SHP77 treated with DMSO at 0.1 percent for 48 hours (cell line): ENCODE results near the gene A2M.

Experiments
- DNase-seq: peaks from one replicate; lab custom pipeline; 2025; lab: John Stamatoyannopoulos, UW

A2M gene

DNA sequence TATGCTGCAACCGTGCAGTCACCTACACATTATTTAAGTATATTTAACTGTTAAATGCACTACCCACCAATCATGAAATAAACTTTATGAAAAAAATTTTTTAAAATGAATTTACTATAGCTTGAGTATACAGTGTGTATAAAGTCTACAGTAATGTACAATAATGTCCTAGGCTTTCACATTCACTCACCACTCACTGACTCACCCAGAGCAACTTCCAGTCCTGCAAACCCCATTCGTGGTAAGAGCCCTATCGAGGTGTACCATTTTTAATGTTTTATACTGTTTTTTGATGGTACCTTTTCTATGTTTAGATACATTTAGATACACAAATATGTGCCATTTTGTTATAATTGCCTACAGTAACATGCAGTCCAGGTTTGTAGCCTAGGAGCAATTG lies 78.3 kb downstream of the A2M start:
- no peak for DNase-seq

DNA sequence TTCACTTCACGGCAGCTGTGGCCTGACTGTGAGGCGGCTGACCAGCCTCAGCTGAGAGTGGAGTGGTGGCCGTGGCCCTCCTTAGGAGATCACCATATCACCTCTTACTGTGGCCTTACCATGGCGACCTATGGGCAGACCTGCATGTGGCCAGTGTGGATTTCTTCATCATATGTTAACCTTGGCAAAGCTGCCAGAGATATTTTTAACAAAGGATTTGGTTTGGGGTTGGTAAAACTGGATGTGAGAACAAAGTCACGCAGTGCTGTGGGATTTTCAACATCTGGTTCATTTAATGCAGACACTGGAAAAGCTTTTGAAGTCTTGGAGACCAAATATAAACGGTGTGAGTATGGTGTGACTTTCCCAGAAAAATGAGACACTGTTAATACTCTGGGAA lies 79.5 kb downstream of the A2M start:
- DNase-seq = no peak

DNA sequence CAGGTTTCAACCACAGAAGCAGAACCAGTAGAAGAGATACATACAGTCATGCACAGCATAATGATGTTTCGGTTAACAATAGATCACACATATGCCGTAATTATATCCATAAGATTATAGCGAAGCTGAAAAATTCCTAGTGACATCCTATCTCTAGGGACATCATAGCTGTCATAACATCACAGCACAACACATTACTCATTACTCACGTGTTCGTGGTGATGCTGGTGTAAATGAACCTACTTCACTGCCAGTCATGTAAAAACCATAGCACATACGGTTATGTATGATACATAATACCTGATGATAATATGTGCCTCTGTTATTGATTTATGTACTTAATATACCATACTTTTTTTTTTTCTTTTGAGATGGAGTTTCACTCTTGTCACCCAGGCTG lies 81.6 kb downstream of the A2M start:
- DNase-seq = no peak

DNA sequence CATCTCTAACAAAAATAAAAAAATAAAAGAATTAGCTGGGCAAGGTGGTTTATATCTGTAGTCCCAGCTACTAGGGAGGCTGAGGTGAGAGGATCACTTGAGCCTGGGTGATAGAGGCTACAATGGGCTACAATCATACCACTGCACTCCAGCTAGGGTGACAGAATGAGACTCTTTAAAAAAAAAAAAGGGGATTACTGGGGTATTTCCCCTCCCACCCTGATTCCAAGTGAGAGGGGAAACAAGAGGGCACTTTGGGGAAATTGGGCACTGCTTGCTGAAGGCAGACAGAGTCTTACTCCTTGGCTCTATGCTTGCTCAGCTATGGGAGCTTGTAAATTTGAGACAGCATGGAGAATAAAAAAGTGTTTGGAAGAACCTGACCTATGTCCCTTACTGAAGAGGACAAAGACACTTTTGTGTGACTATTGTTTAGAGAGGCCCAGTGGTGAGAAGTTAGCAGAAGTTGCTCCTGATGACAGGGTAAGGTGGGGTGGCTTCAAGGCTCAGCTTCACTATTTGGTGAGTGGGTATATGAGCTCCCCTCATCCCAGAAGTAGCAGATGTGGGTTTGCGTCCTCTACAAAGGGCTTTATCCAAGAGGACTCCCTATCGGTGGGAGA lies 82.3 kb downstream of the A2M start:
- DNase-seq = no peak

DNA sequence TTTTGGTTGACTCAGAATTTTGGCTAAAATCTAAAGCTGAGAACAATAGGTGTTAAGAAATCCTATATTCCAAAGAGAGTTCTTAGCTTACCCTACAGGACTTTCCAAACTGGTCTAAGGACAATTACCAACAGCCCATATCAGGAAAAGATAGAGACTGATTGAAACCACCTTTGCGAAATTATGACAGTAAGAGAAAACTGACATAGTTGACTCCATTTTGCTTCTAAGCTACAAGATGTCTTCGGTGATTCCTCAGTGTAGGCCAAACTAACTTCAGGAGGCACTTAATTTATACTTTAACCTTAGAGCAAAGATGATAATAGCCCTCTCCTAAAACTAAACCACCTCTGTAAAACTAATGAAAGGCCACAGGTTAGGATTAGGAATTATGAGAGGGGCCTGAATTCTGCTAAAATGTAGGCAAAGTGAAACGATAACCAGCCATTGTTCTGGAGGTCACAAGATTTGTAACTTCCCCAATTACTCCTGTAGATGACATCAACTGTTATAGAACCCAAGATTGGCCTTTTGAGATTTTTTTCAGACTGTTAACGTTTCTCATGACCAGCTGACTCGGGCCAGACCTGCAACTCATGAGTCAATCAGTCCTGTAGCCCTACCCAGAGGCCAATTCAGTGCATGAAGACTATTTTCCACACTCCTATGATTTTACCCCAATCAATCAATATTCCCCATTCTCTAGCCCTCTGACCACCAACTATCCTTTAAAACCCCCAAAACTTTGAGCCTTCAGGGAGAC lies 83.3 kb downstream of the A2M start:
- DNase-seq = no peak

DNA sequence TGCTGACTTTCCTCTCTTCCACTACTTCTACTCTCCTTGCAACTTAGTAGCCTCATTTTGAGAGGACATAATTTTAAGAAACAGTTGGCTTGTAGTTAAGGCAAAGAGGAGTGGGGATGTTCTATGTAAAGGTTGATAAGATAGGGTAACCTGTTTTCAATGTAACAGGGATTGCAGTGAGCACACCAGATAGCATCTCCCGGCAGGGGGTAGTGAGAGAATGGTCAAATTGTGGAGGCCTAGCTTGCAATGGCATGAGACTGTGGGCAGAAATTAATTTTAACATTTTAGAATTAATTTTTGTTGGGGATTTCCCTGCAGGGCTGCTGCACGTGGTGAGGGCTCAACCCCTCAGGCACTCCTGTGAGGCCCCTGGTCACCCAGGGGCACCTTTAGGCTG lies 84.9 kb downstream of the A2M start:
- no peak for DNase-seq

DNA sequence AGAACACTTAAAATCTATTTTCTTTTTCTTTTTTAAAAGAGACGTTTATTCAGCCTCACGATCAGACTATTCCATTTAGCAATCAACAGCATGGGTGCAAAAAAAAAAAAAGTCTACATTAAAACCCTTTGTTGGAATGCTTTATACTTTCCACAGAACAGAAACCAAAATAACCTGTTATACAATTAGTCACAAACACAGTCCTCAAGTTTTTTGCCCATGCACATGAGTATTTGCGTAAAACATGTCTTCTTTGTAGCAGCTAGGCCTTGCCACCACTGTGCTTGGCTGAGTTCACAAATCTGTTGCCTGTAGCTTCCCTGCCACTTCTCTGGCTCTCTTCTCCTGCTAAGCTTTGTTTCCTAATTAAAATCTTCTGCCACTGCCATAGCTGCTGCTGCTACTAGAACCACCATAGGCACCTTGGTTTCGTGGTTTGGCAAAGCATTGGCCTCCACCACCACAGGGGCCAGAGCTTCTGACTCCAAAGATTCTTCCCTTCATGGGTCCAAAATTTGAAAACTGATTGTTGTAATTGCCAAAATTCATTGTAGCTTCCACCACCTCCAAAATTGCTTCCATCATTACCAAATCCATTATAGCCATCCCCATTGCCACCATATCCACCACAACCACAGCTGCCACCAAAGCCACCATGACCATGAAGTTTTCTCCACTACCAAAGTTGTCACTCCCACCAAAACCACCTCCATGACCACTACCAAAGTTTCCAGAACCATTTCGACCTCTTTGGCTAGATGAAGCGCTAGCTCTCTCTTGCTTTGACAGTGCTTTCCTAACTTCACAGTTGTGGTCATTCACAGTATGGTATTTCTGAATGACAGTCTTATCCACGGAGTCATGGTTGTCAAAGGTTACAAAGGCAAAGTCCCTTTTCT lies 88.3 kb downstream of the A2M start:
- no peak for DNase-seq

DNA sequence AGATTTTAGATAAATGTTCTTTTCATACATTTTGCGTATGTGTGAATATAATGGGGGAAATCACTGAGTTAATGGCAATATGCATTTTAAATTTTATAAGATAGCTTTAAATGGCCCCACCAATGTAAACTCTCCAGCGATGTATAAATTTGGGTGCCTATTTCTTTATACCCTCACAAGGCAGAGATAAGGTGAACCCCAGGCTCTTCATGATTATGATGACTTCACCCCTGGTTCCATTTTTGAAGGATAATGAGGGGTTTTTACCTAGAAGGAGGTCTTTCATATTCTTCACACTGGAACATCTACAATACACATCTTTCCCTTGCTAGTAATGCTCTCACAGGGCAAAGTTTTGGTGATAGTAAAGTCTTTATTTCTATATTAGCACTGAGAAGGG lies 91.2 kb downstream of the A2M start:
- DNase-seq = no peak

DNA sequence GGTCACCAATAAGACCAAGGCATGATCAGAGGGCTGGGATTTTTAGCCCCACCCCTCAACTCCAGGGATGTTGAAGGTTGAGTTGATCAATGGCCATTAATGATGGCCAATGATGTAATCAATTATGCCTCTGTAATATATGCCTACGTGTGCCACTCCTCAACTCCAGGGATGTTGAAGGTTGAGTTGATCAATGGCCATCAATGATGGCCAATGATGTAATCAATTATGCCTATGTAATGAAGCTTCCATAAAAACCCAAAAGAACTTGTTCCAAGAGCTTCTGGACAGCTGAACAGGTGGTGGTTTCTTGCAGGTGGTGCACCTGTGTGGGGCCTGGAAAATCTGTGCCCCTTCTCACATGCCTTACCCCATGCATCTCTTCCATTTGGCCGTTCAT lies 93.1 kb downstream of the A2M start:
- DNase-seq = no peak
